DOHH2 (cell line): ENCODE measurements around the gene FOXK2.

Experiments
- H3F3A ChIP-seq: fragments of 200-600 bp; sonication (generic), shearing (Covaris generic); 2 replicates; pipeline ENCODE4 v1.6.0; 2016; ENCODE audit warnings: antibody characterized with exemption, mild to moderate bottlenecking; ENCODE audit not compliant: control insufficient read depth, insufficient read depth
- H3K27ac ChIP-seq: fragments of 200-600 bp; sonication (generic); 2 replicates; pipeline ENCODE4 v1.5.1; 2014; ENCODE audit warnings: low read depth, mild to moderate bottlenecking, low read length, moderate library complexity
- H3K27me3 ChIP-seq: fragments of 200-600 bp; sonication (generic); 2 replicates; pipeline ENCODE4 v1.6.1; 2014; ENCODE audit warnings: mild to moderate bottlenecking, low read length, mixed read lengths; ENCODE audit not compliant: control insufficient read depth
- H3K36me3 ChIP-seq: fragments of 200-600 bp; sonication (generic); 2 replicates; pipeline ENCODE4 v1.6.1; 2014; ENCODE audit warnings: mild to moderate bottlenecking, low read length, moderate library complexity, mixed read lengths; ENCODE audit not compliant: control insufficient read depth
- H3K4me1 ChIP-seq: fragments of 200-600 bp; sonication (generic); 2 replicates; pipeline ENCODE4 v1.6.1; 2014; ENCODE audit warnings: mild to moderate bottlenecking, low read length, mixed read lengths; ENCODE audit not compliant: control insufficient read depth
- H3K4me2 ChIP-seq: fragments of 200-600 bp; sonication (generic); 2 replicates; pipeline ENCODE4 v1.6.0; 2014; ENCODE audit warnings: mild to moderate bottlenecking, low read length, moderate library complexity
- H3K4me3 ChIP-seq: fragments of 200-600 bp; sonication (generic); 2 replicates; pipeline ENCODE4 v1.5.1; 2014; ENCODE audit warnings: mild to moderate bottlenecking, low read length, mixed read lengths
- H3K79me2 ChIP-seq: fragments of 200-600 bp; sonication (generic); 2 replicates; pipeline ENCODE4 v1.6.1; 2014; ENCODE audit warnings: mild to moderate bottlenecking, low read length, mixed read lengths; ENCODE audit not compliant: control insufficient read depth
- H3K9me2 ChIP-seq: fragments of 200-600 bp; sonication (generic); replicated peaks from 2 replicates; pipeline ENCODE4 v1.6.1; 2014; ENCODE audit warnings: mild to moderate bottlenecking, low read length, mixed read lengths; ENCODE audit not compliant: control insufficient read depth
- H3K9me3 ChIP-seq: fragments of 200-600 bp; sonication (generic); 2 replicates; pipeline ENCODE4 v1.6.1; 2014; ENCODE audit warnings: antibody characterized with exemption, low read length, mixed read lengths; ENCODE audit not compliant: control insufficient read depth, insufficient read depth
- H4K20me1 ChIP-seq: fragments of 200-600 bp; sonication (generic); 2 replicates; pipeline ENCODE4 v1.6.0; 2014; ENCODE audit warnings: low read depth, mild to moderate bottlenecking, antibody characterized with exemption, low read length, moderate library complexity; ENCODE audit not compliant: control insufficient read depth, insufficient read depth
- EZH2phosphoT487 ChIP-seq: fragments of 200-600 bp; sonication (generic); IDR thresholded peaks from 2 replicates; pipeline ENCODE4 v1.6.1; 2017; ENCODE audit warnings: borderline replicate concordance, mild to moderate bottlenecking, antibody characterized with exemption, low read length, moderate library complexity, mixed read lengths
- TF ChIP-seq, protein P1 (sequence below): fragments of 200-600 bp; sonication (generic); IDR thresholded peaks from one replicate; pipeline ENCODE4 v1.5.1; 2014; ENCODE audit warnings: antibody characterized with exemption, mild to moderate bottlenecking, low read depth, low read length; ENCODE audit not compliant: poor library complexity, severe bottlenecking

Gene FOXK2

DNA sequence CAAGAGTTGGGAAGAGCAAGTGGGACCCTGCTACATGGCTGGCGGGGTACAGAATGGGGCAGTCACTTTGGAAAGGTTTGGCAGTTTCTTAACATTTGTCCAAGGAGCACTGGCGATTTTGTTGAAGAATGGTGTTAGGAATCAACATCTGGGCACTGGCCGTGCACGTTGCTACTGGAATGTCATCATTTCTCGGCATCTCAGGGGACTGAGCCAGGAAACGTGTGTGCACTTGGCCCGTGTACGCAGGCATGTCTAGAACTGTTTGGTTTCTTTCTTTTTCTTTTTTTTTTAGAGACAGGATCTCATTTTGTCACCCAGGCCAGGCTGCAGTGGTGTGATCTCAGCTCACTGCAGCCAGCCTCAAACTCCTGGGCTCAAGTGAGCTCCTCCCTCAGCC is 17.3 kb upstream of the FOXK2 start:
- Histone ChIP-seq H3K27me3 (0 out of 2 replicates have a peak, but pooled peaks cover 2% of the 10 kb centered on the region), H3K79me2 (0 out of 2 replicates have a peak, but pooled peaks cover 2% of the 10 kb centered on the region), H3K27ac (no peak overlapping the region), H4K20me1 (no peaks in the 10 kb centered on the region), H3K9me3 (no peaks in the 10 kb centered on the region), H3K4me2 (no peak overlapping the region), H3K4me1 (peaks cover 30% of the 10 kb centered on the region), H3F3A (peaks cover 4% of the 10 kb centered on the region), H3K4me3 (no peak overlapping the region), H3K36me3 (no peaks in the 10 kb centered on the region), H3K9me2 (no peaks in the 10 kb centered on the region)
- TF ChIP-seq, protein P1, sequence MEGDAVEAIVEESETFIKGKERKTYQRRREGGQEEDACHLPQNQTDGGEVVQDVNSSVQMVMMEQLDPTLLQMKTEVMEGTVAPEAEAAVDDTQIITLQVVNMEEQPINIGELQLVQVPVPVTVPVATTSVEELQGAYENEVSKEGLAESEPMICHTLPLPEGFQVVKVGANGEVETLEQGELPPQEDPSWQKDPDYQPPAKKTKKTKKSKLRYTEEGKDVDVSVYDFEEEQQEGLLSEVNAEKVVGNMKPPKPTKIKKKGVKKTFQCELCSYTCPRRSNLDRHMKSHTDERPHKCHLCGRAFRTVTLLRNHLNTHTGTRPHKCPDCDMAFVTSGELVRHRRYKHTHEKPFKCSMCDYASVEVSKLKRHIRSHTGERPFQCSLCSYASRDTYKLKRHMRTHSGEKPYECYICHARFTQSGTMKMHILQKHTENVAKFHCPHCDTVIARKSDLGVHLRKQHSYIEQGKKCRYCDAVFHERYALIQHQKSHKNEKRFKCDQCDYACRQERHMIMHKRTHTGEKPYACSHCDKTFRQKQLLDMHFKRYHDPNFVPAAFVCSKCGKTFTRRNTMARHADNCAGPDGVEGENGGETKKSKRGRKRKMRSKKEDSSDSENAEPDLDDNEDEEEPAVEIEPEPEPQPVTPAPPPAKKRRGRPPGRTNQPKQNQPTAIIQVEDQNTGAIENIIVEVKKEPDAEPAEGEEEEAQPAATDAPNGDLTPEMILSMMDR = no peak
- TF ChIP-seq EZH2phosphoT487 = no peak

DNA sequence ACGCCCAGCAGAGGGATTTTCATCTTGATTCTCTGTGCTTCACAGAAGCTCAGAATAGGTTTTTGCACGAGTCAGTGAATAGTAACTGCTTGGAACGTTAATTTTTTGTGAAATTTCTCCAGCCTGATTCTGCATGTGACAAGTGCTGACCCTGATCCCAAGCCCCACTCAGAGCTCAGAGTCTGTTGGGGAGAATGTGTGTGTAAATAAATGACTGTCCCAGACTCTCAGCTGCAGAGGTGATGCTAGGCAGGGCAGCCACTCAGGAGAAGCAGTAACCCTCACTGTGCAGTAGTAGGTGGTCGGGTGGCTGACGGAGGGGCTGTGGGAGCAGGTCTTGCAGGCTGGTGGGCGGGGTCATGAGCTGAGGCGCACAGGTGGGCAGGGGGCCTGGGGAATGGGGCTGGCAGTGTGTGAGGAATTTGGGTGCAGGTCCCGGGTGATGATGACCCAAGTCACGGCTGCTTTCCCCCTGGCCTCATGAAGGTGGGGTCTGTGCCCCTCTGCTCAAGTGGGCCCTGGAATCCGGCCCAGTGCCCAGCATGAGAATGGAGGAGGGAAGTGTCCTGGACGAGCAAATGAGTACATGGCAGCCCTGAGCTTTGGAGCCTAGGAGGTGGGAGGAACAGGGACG is 16.3 kb upstream of the FOXK2 start:
- H3K27me3 ChIP-seq = peaks cover 7% of the 10 kb centered on the region; the same call in 1 of the 2 replicates
- no peaks in the 10 kb centered on the region for H3K36me3 ChIP-seq
- no peaks in the 10 kb centered on the region for H3K79me2 ChIP-seq
- H4K20me1 ChIP-seq = no peaks in the 10 kb centered on the region
- H3F3A ChIP-seq = peaks cover 4% of the 10 kb centered on the region
- H3K4me2 ChIP-seq = no peak overlapping the region
- TF ChIP-seq, protein P1 = no peak
- H3K27ac ChIP-seq = no peak overlapping the region
- no peaks in the 10 kb centered on the region for H3K9me2 ChIP-seq
- H3K9me3 ChIP-seq = no peaks in the 10 kb centered on the region; the same call in 1 of the 2 replicates
- peaks cover 32% of the 10 kb centered on the region for H3K4me1 ChIP-seq
- H3K4me3 ChIP-seq = no peak overlapping the region

DNA sequence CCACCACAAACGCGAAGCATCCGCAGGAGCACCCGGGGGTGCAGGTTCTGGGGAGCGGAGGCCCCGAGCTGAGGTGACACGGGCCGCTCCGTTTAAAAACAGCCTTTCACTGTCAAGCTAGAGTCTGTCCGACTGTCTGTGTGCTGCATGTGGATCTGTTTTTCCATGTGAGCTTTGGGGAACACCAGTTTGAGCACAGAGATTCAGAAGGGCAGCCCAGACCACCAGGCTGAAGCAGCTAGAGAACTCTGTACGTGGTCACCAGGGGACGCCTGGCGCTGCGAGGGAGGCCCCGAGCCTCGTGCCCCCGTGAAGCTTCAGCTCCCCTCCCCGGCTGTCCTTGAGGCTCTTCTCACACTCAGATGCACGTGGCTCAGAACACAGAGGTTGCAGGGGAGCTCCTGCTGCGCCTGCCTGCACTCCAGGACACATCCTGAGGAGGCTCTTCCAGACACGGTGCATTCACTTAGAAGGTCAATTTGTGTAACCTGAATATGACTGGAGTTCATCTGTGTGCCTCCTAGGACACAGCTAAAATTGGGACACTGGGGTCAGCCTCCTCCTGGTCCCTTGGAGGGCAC is 15.7 kb upstream of the FOXK2 start:
- no peak overlapping the region for H3K4me2 ChIP-seq

More for the DNA sequence above, 15.7 kb upstream of the FOXK2 start:
- Histone ChIP-seq H3K36me3 (no peaks in the 10 kb centered on the region), H3K9me3 (no peaks in the 10 kb centered on the region; the same call in 1 of the 2 replicates), H3K27me3 (peaks cover 7% of the 10 kb centered on the region; the same call in 1 of the 2 replicates), H3K27ac (no peak overlapping the region), H3K4me1 (peaks cover 32% of the 10 kb centered on the region), H3K4me3 (no peak overlapping the region), H3K9me2 (no peaks in the 10 kb centered on the region), H3K79me2 (no peaks in the 10 kb centered on the region), H3F3A (peaks cover 4% of the 10 kb centered on the region), H4K20me1 (no peaks in the 10 kb centered on the region)
- no peak for TF ChIP-seq EZH2phosphoT487
- TF ChIP-seq, protein P1 = no peak
